Right ventricle myocardium inferior (tissue), 1 donor: ENCODE measurements around the gene SLITRK3. TPM values are rescaled to one million over a fixed set of nuclear protein-coding genes. Genes with fewer than 3 reads are reported as not detected.

ENCODE experiments used
- total RNA-seq: library from RNA; stranded (reverse); fragmentation: NEBNext Ultra II Directional; extraction: Animal tissue kit (Norgen Biotek cat#: 25700); gene quantifications from one replicate; pipeline ENCODE4 v1.2.1, GENCODE V29; 2021
- donor health status: DM: no; HTN: yes; CAD: no; lungs with severe emphysema.

SLITRK3 gene
- total RNA-seq, 1 donor from 2014 or later = not detected

Other genes starting within 250 kb of the SLITRK3 start
- gene SI, start 117.9 kb downstream of the SLITRK3 start, total RNA-seq = not detected